Lower leg skin (tissue), 4 donors: ENCODE results near the gene RACGAP1. TPM values are rescaled to one million over a fixed set of nuclear protein-coding genes. Genes with fewer than 3 reads are reported as not detected.
A peak's percentile ranks its signal among the peaks of the same experiment; 100 is the strongest.

Experiments
- DNase-seq, 2 donors: peaks; one replicate each; pipeline ENCODE4 v3.0.0-alpha.2; 2019; ENCODE audit warnings: low spot score in 2 of 2
- H3K4me3 ChIP-seq: fragments of 200-600 bp; sonication (generic); 2 replicates; pipeline ENCODE4 v1.5.1; 2017; ENCODE audit warnings: mild to moderate bottlenecking, low read depth; ENCODE audit not compliant: poor library complexity, severe bottlenecking
- CTCF ChIP-seq, 3 donors: fragments of 450-650 bp; IDR thresholded peaks; one replicate each; pipeline ENCODE4 v1.5.1; 2016; ENCODE audit warnings: antibody characterized with exemption in 3 of 3, mild to moderate bottlenecking in 3 of 3, moderate library complexity in 2 of 3
- POLR2A ChIP-seq, 2 donors: fragments of 450-650 bp; IDR thresholded peaks; one replicate each; pipeline ENCODE4 v1.6.1; 2016 to 2017; ENCODE audit warnings: antibody characterized with exemption in 2 of 2, mild to moderate bottlenecking in 1 of 2, moderate library complexity in 1 of 2
- WGBS, 2 donors: methylation state at CpG; one replicate each; pipeline ENCODE4 v1.1.5; 2018; 5-methylcytosine and 5-hydroxymethylcytosine counted together
- intact Hi-C: fragments of 100-400 bp; cut with DNase I; formaldehyde crosslinking; loops from one replicate; pipeline ENCODE4 v1.15.0; 2023; ENCODE audit warnings: low total_unique reads
- total RNA-seq, 4 donors: library from RNA; depleted of rRNA; stranded (reverse); fragments of >200 nt; gene quantifications; one replicate each; pipeline ENCODE4 v1.1.0, GENCODE V29; 2016

The RACGAP1 gene
- total RNA-seq, 4 donors from 2014 or later = 11.6 to 16.8 (median 15.9) TPM

- TF ChIP-seq CTCF (IDR thresholded peaks at IDR 0.05) (no peak), POLR2A (IDR thresholded peaks at IDR 0.05) (no peak)
- DNase-seq = no peak
- H3K4me3 ChIP-seq = no peak overlapping the region
- intact Hi-C loops = no loop called here
- WGBS, 2 donors = 56 to 74% methylated on average over 4 of the region's 4 CpGs
These were observed 4.3 kb downstream of the RACGAP1 start for GRCh38 chr12:50021031-50021430.

- WGBS, 2 donors = 94 to 98% methylated on average over 2 of the region's 2 CpGs
- TF ChIP-seq CTCF (IDR thresholded peaks at IDR 0.05) = no peak
- no peak for TF ChIP-seq POLR2A (IDR thresholded peaks at IDR 0.05)
- no peak for DNase-seq
- H3K4me3 ChIP-seq = no peak overlapping the region
- intact Hi-C loops = no loop called here
These were observed 5.8 kb downstream of the RACGAP1 start for GRCh38 chr12:50019524-50019923.

- no peak overlapping the region for H3K4me3 ChIP-seq
- DNase-seq = no peak
- TF ChIP-seq CTCF (IDR thresholded peaks at IDR 0.05) (no peak), POLR2A (IDR thresholded peaks at IDR 0.05) (no peak)
- WGBS, 2 donors = 95 to 97% methylated on average over 2 of the region's 2 CpGs
- intact Hi-C loops = no loop called here
These were observed 6.3 kb downstream of the RACGAP1 start for GRCh38 chr12:50018968-50019367.

- 65 to 67% methylated on average over 3 of the region's 3 CpGs for WGBS, 2 donors
- TF ChIP-seq POLR2A (IDR thresholded peaks at IDR 0.05) = no peak
- TF ChIP-seq CTCF (IDR thresholded peaks at IDR 0.05) = no peak
- no peak overlapping the region for H3K4me3 ChIP-seq
- no peak for DNase-seq
- intact Hi-C loops = no loop called here
These were observed 7.1 kb downstream of the RACGAP1 start for GRCh38 chr12:50018154-50018553.

- TF ChIP-seq CTCF (IDR thresholded peaks at IDR 0.05) (no peak), POLR2A (IDR thresholded peaks at IDR 0.05) (no peak)
- peak in 1 of 2 donors; percentile 68 for DNase-seq
These were observed 7.7 kb downstream of the RACGAP1 start for GRCh38 chr12:50017641-50018040.

More at GRCh38 chr12:50017641-50018040, 7.7 kb downstream of the RACGAP1 start:
- WGBS, 2 donors = 79 to 81% methylated on average over 6 of the region's 6 CpGs
- H3K4me3 ChIP-seq = no peak overlapping the region
- intact Hi-C loops = no loop called here
